GM21447 (cell line): ENCODE results near the gene DIPK2B.

Experiments
- ATAC-seq: cut with Tn5 transposase; IDR thresholded peaks from one replicate; pipeline ENCODE4 v1.9.1; 2021; ENCODE audit not compliant: unreplicated experiment

The DIPK2B gene

DNA sequence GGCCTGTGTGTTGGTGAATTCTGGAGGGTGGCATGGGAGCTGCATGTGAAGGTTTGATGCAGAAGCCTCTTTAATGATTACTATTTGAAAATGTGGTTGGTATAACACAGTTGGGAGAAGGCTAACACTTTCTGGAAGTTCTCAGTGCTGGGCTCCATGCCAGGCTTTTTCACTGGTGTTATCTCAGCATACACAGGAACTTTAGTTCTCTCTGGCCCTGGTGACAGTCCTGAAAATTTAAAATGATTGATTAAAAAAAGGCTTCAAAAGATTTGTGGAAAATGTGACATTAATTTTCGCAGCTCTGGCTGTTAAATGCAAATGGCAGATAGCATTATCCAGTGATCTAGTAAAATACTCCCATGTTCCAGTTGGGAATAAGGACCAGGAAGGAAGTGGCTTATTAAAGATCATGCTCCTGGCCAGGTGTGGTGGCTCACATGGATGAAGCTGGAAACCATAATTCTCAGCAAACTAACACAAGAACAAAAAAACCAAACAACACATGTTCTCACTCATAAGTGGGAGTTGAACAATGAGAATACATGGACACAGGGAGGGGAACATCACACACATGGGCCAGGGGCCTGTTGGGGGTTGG, 36.6 kb downstream of the DIPK2B start:
- no peak for ATAC-seq

- ATAC-seq, result no peak
Measured at GRCh38 chrX:45157647-45158046, 43.0 kb downstream of the DIPK2B start.

DNA sequence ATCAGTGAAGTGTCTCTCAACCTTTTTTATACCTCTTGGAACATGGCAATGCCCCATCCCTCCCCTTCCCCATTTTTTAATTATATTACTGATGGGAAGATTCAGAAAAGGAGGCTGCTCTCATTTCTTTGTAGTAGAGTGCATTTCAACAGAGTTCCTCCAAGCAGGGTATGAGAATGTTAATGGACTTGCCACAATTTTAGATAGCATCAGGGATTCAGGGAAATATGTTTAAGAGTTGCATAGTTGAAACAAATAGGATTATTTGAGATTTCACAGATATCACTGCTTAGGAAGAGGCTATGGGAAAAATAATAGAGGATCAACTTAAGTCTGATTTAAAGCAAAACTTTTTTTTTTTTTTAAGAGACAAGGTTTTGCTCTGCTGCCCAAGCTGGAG, 46.2 kb downstream of the DIPK2B start:
- no peak for ATAC-seq

DNA sequence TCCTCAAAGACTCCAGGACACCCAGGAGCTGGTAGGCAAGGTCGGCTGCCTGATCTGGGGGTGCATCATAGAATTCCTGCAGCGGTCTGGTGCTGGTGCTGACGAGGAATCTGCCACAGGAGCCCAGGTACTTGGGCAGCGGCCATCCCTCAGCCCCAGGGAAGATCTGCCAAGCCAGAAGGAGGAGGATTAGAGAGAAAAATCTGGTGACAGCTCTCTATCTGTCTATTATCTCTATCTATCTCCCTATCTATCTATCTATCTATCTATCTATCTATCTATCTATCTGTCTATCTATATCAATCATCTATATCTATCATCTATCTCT, 46.7 kb downstream of the DIPK2B start:
- ATAC-seq, result no peak
